Effector memory CD4-positive, alpha-beta T cell (primary cell): ENCODE data around the gene VAV1.
A peak's percentile ranks its signal among the peaks of the same experiment; 100 is the strongest.
"Not testable (repeated sequence)": the region's sequence is repeated elsewhere in the genome, so short reads cannot be mapped to it uniquely, and the experiment has no call there.

ENCODE experiments used
- DNase-seq, 3 donors: peaks; one replicate each; pipeline ENCODE4 v3.0.0-alpha.2; 2020
- H3K27ac ChIP-seq: 2 replicates; pipeline ENCODE4 v1.7.0; 2013; ENCODE audit warnings: mild to moderate bottlenecking, low read length, moderate library complexity; ENCODE audit not compliant: insufficient read depth, poor library complexity, severe bottlenecking
- H3K27me3 ChIP-seq: replicated peaks from 2 replicates; pipeline ENCODE4 v1.7.0; 2013; ENCODE audit warnings: mild to moderate bottlenecking, low read length; ENCODE audit not compliant: insufficient read depth, control insufficient read depth, poor library complexity, severe bottlenecking
- H3K36me3 ChIP-seq: 2 replicates; pipeline ENCODE4 v1.7.0; 2013; ENCODE audit warnings: mild to moderate bottlenecking, low read length, moderate library complexity; ENCODE audit not compliant: control insufficient read depth, insufficient read depth
- H3K4me1 ChIP-seq: 2 replicates; pipeline ENCODE4 v1.7.0; 2013; ENCODE audit warnings: low read length, mild to moderate bottlenecking; ENCODE audit not compliant: control insufficient read depth, insufficient read depth, poor library complexity, severe bottlenecking
- H3K4me3 ChIP-seq: 2 replicates; pipeline ENCODE4 v1.7.0; 2013; ENCODE audit warnings: low read length, low read depth, mild to moderate bottlenecking; ENCODE audit not compliant: insufficient read depth, poor library complexity, severe bottlenecking
- H3K9me3 ChIP-seq: 2 replicates; pipeline ENCODE4 v1.7.0; 2013; ENCODE audit warnings: mild to moderate bottlenecking, low read length, moderate library complexity; ENCODE audit not compliant: control insufficient read depth

Gene VAV1

DNA sequence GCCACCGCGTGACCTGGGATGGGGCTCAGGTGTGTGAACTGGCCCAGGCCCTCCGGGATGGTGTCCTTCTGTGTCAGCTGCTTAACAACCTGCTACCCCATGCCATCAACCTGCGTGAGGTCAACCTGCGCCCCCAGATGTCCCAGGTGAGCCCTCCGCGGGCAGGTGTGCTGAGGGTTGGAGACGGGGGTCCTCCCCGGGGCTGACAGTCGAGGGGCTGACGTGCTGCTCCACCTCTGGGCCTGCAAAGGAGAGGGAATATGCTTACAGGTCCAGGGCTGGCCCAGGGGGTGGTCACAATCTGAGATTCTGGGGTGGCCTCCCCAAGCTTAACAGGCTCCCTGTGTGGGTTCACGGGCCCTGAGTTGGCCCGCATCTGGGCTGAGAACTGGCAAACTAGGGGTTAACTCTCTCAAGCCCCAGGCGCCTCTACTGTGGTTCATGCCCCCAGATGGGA, 386 bp downstream of the VAV1 start:
- no peak for DNase-seq
- H3K27me3 ChIP-seq, result no peaks in the 10 kb centered on the region
- peaks cover 19% of the 10 kb centered on the region for H3K4me1 ChIP-seq
- H3K27ac ChIP-seq, result peak overlapping the region; percentile 85
- H3K9me3 ChIP-seq, result no peaks in the 10 kb centered on the region
- H3K4me3 ChIP-seq, result peak overlapping the region; percentile 90
- H3K36me3 ChIP-seq, result peaks cover 23% of the 10 kb centered on the region

DNA sequence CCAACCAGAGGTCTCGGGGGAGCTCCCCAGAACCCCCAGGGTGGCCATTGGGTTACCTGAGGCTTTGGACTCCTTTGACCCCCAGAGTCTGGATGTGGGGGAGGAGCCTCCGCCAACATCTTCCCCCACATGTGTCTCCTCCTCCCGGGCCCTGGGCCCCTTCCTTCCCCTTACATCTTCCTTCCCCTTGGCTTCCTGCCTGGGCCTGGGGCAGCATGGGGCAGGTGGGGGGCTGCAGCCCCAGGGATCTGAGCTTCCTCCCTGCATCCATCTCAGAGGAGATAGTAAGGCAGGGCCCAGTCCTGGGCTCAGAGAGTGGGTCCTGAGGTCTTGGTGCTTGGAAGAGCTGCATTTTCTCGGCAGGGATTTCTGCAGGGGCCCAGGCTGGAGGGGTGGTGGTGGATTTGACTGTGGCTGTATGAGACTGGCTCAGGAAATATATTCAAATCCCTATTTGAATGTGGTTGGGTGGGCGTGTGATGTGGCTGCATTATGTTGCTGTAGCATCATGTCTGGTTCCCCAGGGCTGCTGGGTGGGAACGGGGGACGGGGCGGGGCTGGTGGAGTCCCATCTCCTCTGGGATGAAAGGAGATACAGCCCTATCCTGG, 919 bp downstream of the VAV1 start:
- peaks cover 23% of the 10 kb centered on the region for H3K36me3 ChIP-seq
- H3K27ac ChIP-seq, result peak overlapping the region; percentile 85
- no peaks in the 10 kb centered on the region for H3K27me3 ChIP-seq
- DNase-seq, result peak in 2 of 3 donors; percentile 25 to 28
- peak overlapping the region; percentile 90 for H3K4me3 ChIP-seq
- H3K4me1 ChIP-seq, result peaks cover 14% of the 10 kb centered on the region
- H3K9me3 ChIP-seq, result no peaks in the 10 kb centered on the region

DNA sequence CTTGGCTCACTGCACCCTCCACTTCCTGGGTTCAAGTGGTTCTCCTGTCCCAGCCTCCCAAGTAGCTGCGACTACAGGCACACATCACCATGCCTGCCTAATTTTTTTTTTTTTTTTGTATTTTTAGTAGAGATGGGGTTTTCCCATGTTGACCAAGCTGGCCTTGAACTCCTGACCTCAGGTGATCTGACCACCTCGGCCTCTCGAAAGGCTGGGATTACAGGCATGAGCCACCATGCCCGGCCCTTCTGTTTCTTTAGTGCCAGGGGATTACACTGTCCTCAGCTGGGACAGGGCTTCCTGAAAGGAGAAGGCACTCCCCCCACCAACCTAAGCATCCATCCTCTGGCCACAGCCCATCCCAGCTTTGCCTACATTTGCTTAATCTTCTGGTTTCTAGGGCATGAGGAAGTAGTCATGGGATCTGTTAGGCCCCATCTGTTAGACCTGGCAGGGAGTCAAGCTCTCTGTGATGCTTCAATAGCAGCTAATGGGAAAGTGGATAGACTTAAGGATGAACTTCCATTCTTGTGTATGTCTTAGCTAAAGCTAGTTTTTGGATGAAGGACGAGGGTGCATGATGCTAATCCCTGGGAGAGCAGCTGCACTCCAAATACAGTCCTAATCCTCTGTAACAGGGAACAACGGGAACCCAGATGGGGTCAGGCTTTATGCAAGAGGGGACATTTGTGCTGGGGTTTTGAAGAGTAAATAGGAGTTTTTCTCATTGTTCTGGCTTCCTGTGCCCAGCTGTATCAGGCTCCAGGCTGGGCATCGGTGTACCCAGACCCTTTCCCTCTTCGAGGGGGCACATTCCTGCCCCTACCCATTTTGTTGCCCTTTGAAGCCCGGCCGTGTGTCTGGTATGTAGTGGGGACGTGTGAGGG, 2.6 kb downstream of the VAV1 start:
- no peaks in the 10 kb centered on the region for H3K9me3 ChIP-seq
- peaks cover 23% of the 10 kb centered on the region for H3K36me3 ChIP-seq
- H3K27me3 ChIP-seq, result no peaks in the 10 kb centered on the region
- H3K4me3 ChIP-seq, result no peak overlapping the region
- no peak for DNase-seq
- H3K4me1 ChIP-seq, result peaks cover 14% of the 10 kb centered on the region
- no peak overlapping the region for H3K27ac ChIP-seq

DNA sequence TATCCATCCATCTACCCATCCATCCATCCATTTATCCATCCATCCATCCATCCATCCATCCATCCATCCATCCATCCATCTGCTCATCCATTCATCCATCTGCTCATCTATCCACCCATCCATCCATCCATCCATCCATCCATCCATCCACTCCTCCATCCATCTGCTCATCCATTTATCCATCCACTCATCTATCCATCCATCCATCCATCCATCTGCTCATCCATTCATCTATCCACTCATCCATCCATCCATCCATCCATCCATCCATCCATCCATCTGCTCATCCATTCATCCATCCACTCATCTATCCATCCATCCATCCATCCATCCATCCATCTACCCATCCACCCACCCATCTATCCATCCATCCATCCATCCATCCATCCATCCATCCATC, 3.5 kb downstream of the VAV1 start:
- not testable (repeated sequence) for H3K9me3 ChIP-seq, H3K27ac ChIP-seq, DNase-seq, H3K27me3 ChIP-seq, H3K4me3 ChIP-seq
- peaks cover 14% of the 10 kb centered on the region for H3K4me1 ChIP-seq
- peaks cover 23% of the 10 kb centered on the region for H3K36me3 ChIP-seq

DNA sequence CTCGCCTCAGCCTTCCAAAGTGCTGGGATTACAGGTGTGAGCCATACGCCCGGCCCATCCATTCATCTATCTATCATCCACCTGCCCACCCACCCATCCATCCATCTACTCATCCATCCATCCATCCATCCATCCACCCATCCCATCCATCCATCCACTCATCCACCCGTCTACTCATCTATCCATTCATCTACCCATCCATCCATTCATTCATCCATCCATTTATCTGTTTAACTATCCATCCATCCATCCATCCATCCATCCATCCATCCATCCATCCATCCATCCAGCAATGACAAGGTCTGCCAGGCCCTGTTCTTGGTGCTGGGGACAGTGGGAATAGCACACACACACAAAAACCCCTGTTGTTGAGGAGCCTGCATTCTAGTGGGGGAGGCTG, 4.5 kb downstream of the VAV1 start:
- peaks cover 14% of the 10 kb centered on the region for H3K4me1 ChIP-seq
- H3K36me3 ChIP-seq, result peaks cover 23% of the 10 kb centered on the region
- DNase-seq, result no peak
- H3K4me3 ChIP-seq, result no peak overlapping the region
- H3K27me3 ChIP-seq, result no peaks in the 10 kb centered on the region
- no peak overlapping the region for H3K27ac ChIP-seq
- no peaks in the 10 kb centered on the region for H3K9me3 ChIP-seq

DNA sequence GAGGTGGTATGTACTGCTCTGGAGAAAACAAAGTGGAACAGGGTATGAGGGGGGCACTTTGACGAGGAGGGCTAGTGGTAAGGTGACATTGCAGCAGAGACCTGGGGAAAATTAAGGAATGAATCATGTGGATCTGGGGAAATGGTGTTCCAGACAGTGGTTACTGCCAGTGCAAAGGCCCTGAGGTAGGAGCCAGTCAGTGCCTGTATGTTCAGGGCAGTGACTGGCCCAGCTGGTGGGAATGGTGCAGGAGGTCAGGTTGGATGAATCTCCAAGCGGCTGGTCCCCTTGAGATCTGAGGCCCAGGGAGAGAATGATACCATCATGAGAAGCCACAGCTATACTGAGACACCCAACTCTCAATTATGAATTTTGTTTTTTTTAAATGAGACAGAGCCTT, 4.9 kb downstream of the VAV1 start:
- Histone ChIP-seq H3K27ac (no peak overlapping the region), H3K4me1 (peaks cover 14% of the 10 kb centered on the region), H3K9me3 (no peaks in the 10 kb centered on the region), H3K27me3 (no peaks in the 10 kb centered on the region), H3K36me3 (peaks cover 23% of the 10 kb centered on the region), H3K4me3 (no peak overlapping the region)
- no peak for DNase-seq

DNA sequence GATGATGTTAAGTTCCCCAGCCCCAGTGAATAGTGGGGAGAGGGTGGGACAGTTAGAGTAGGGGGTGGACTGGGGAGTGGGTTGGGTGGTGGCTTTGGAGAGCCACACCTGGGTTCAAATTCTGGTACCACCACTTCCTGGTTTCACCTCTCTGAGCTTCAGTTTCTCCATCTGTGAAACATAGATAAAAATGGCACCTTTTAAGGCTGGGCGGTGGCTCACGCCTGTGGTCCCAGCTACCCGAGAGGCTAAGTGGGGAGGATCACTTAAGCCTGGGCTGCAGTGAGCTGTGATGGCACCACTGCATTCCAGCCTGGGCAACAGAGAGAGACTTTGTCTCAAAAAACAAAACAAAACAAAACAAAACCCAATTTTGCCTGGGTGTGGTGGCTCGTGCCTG, 5.9 kb downstream of the VAV1 start:
- no peak overlapping the region for H3K27ac ChIP-seq

DNA sequence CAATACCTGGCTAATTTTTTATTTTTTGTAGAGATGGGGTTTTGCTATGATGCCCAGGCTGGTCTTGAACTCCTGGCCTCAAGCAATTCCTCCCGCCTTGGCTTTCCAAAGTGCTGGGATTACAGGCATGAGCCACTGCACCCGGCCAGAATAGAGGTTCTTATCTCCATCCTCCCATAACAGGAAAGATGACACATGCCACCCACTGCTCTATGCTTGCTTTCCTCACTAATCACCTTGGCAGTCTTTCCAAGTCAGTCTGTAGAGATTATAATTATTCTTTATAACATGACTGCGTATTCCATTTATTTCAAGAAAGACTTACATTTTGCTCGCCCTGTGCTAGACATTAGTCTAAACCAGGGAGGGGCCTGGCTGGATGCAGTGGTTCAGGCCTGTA, 6.7 kb downstream of the VAV1 start:
- H3K27me3 ChIP-seq, result no peaks in the 10 kb centered on the region
- H3K27ac ChIP-seq, result no peak overlapping the region
- H3K9me3 ChIP-seq, result no peaks in the 10 kb centered on the region
- H3K36me3 ChIP-seq, result peaks cover 25% of the 10 kb centered on the region
- no peak for DNase-seq
- no peak overlapping the region for H3K4me3 ChIP-seq
- peaks cover 10% of the 10 kb centered on the region for H3K4me1 ChIP-seq

More for the DNA sequence above, 5.9 kb downstream of the VAV1 start:
- peaks cover 11% of the 10 kb centered on the region for H3K4me1 ChIP-seq
- no peaks in the 10 kb centered on the region for H3K9me3 ChIP-seq
- H3K4me3 ChIP-seq, result no peak overlapping the region
- no peaks in the 10 kb centered on the region for H3K27me3 ChIP-seq
- no peak for DNase-seq
- H3K36me3 ChIP-seq, result peaks cover 23% of the 10 kb centered on the region

DNA sequence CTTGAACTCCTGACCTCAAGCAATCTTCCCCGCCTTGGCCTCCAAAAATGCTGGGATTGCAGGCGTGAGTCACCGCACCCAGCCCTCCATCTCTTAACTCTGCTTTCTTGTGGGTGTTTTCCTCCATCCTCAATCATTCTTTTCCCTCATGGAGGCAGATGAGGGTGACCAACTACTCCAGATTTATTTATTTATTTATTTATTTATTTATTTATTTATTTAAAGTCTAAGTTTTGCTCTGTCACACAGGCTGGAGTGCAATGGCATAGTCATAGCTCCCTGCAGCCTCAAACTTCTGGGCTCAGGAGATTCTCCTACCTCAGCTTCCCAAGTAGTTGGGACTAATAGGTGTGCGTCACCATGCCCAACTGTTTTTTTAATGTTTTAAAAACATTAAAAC, 14.9 kb downstream of the VAV1 start:
- no peak overlapping the region for H3K4me3 ChIP-seq
- H3K4me1 ChIP-seq, result peaks cover 13% of the 10 kb centered on the region
- no peaks in the 10 kb centered on the region for H3K9me3 ChIP-seq
- no peak overlapping the region for H3K27ac ChIP-seq
- no peak for DNase-seq
- H3K36me3 ChIP-seq, result peaks cover 12% of the 10 kb centered on the region
- no peaks in the 10 kb centered on the region for H3K27me3 ChIP-seq

DNA sequence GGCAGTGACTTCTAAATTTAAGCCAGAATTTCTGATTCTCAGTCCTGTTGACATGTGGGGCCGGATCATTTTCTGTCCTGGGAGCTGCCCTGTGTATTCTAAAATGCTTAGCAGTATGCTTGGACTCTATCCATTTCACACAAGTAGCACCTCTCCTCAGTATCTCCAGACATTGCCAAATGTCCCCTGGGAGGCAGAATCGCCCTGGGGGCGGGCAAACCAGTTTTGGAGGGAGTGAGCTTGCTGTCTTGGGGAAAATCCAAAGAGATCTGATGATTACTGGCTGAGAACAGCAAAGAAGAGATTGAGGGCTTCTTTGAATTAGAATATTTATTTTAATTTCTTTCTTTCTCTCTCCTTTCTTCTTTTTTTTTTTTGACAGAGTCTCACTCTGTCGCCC, 16.4 kb downstream of the VAV1 start:
- no peak for DNase-seq
- peaks cover 16% of the 10 kb centered on the region for H3K4me1 ChIP-seq
- no peaks in the 10 kb centered on the region for H3K27me3 ChIP-seq
- no peak overlapping the region for H3K27ac ChIP-seq
- peaks cover 12% of the 10 kb centered on the region for H3K36me3 ChIP-seq
- no peaks in the 10 kb centered on the region for H3K9me3 ChIP-seq
- no peak overlapping the region for H3K4me3 ChIP-seq
